ENCODE measurements around the gene PANK3.
A peak's percentile ranks its signal among the peaks of the same experiment; 100 is the strongest.

The PANK3 gene

DNA sequence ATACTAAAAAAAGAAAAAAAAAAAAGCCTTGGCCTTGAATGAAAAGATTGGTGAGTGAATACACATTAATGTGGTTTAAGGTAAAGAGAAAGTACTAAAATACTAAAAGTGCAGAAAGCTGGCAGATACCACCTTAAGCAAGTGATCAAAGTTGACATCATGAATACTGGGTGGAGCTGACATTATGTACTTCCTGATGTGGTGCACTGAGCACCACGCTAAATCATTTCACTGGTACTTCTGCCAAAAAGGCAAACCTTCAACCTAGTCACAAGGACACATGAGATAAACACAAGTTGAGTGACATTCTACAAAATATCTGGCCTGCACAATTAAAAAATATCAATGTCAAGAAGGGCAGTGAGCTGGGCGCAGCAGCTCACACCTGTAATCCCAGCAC, 33.8 kb upstream of the PANK3 start:
- no peak overlapping the region for H3K4me3 ChIP-seq (ENCODE audit: low read length)
- TF ChIP-seq, protein P1, sequence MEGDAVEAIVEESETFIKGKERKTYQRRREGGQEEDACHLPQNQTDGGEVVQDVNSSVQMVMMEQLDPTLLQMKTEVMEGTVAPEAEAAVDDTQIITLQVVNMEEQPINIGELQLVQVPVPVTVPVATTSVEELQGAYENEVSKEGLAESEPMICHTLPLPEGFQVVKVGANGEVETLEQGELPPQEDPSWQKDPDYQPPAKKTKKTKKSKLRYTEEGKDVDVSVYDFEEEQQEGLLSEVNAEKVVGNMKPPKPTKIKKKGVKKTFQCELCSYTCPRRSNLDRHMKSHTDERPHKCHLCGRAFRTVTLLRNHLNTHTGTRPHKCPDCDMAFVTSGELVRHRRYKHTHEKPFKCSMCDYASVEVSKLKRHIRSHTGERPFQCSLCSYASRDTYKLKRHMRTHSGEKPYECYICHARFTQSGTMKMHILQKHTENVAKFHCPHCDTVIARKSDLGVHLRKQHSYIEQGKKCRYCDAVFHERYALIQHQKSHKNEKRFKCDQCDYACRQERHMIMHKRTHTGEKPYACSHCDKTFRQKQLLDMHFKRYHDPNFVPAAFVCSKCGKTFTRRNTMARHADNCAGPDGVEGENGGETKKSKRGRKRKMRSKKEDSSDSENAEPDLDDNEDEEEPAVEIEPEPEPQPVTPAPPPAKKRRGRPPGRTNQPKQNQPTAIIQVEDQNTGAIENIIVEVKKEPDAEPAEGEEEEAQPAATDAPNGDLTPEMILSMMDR (conservative IDR thresholded peaks at IDR 0.05; ENCODE audit: low read depth, low read length), result no peak
- DNase-seq (ENCODE audit: low read depth), result no peak

GRCh38 chr5:168612123-168612522, 33.0 kb upstream of the PANK3 start:
- peak; percentile 44 for DNase-seq (ENCODE audit: low read depth)
- TF ChIP-seq, protein P1 (conservative IDR thresholded peaks at IDR 0.05; ENCODE audit: low read depth, low read length), result no peak
- no peak overlapping the region for H3K4me3 ChIP-seq (ENCODE audit: low read length)

DNA sequence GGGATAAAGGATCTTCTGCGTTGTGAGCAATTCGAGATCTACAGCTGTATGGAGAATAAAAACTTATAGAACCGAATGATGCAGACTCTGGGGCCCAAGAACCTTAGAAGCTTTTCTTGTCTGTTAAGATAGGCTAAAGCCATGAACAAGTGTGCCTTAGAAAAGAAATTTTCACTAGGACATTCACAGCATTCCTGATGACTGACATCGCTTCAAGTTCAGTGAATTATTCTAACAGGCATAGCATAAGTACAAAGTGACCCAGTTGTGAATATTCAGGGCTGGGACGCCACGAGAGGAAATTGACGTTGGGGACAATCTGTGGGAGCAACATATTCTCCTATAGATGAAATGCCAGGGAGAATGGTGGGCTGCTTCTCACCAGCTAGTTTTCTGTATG, 32.0 kb upstream of the PANK3 start:
- H3K4me3 ChIP-seq (ENCODE audit: low read length), result no peak overlapping the region
- TF ChIP-seq, protein P1 (conservative IDR thresholded peaks at IDR 0.05; ENCODE audit: low read depth, low read length), result no peak
- peak; percentile 39 for DNase-seq (ENCODE audit: low read depth)

DNA sequence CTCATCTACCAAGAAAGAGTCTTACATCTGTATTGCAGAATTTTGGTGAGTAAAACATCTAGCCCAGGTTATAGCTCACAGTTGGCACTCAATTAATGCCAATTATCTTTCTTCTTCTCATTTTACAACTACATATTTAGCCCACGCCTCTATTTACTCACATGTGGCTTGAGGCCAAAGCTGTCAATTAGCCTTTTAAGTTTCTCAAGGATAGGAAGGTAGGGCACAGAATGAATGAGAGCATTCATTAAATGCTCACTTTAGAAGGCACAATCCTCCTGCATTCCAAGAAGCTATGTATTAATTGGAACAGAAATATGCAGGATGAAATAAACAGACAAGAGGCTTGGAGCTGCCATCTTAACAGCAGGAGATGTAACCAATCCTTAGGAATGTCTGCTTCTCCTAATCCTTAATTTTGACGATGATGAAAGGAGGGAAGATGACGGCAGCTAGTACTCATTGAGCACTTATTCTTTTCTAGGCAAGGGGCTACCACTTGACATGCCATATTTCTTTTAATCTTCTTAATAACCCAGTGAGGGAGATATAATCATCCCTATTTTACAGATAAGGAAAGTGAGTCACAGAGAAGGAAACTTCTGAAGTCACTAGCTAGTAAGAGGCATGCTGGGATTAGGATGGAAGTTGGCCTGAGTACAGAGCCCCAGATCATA, 30.8 kb upstream of the PANK3 start:
- peak; percentile 83 for DNase-seq (ENCODE audit: low read depth)
- TF ChIP-seq, protein P1 (conservative IDR thresholded peaks at IDR 0.05; ENCODE audit: low read depth, low read length), result no peak
- no peak overlapping the region for H3K4me3 ChIP-seq (ENCODE audit: low read length)

DNA sequence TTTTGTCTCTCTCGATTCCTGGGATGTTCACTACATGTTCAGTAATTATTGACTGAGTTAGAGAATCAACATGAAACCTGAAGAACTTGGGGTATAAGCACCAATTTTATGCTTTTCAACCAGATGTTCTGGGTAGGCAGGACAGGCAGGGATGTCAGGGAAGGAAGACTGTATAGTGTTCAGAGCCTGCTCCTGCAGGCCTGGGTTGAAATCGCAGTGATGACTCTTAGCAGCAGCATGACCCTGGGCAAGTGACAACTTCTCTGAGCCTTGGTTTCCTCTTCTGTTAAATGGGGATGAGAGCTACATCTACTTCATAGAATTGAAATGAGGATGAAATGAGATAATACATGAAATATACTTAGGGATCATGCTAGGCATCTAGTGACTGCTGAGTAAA, 29.7 kb upstream of the PANK3 start:
- no peak overlapping the region for H3K4me3 ChIP-seq (ENCODE audit: low read length)
- TF ChIP-seq, protein P1 (conservative IDR thresholded peaks at IDR 0.05; ENCODE audit: low read depth, low read length), result no peak
- DNase-seq (ENCODE audit: low read depth), result no peak

GRCh38 chr5:168608386-168608785, 29.2 kb upstream of the PANK3 start:
- no peak for DNase-seq (ENCODE audit: low read depth)
- TF ChIP-seq, protein P1 (conservative IDR thresholded peaks at IDR 0.05; ENCODE audit: low read depth, low read length), result no peak
- no peak overlapping the region for H3K4me3 ChIP-seq (ENCODE audit: low read length)

DNA sequence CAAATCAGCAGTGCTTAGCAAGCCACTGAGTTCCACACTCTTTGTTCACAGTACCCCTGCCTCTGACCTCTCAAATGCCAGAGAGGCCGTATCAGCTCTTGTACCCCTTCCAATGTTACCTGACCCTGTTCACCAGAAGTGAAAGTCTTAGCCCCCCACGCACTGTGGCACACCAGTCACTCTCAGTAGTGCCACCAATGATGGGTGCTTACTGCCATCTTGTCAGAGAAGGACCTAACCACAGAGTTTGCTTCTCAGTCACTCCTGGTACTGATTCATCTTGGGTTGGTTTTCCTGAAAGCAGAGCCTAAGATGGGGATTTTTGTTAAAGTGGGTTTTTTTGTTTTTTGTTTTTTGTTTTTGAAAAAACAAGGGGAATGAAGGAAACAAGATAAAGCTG, 28.8 kb upstream of the PANK3 start:
- DNase-seq (ENCODE audit: low read depth), result no peak
- TF ChIP-seq, protein P1 (conservative IDR thresholded peaks at IDR 0.05; ENCODE audit: low read depth, low read length), result no peak
- no peak overlapping the region for H3K4me3 ChIP-seq (ENCODE audit: low read length)
